ENCODE results near the gene NUP37. TPM values are rescaled to one million over a fixed set of nuclear protein-coding genes. Genes with fewer than 3 reads are reported as not detected.
"Not testable (repeated sequence)": the region's sequence is repeated elsewhere in the genome, so short reads cannot be mapped to it uniquely, and the experiment has no call there.

Gene NUP37
- polyA plus RNA-seq, 3 donors = 11.1 to 23.0 (median 20.9) TPM

- no peak overlapping the region for H3K4me2 ChIP-seq (replicated peaks; ENCODE audit: extremely low read depth, low read length, poor library complexity, severe bottlenecking)
- H4K20me1 ChIP-seq (ENCODE audit: insufficient read depth, low read length) = no peaks in the 10 kb centered on the region
- peaks cover 41 to 76% of the 10 kb centered on the region in 2 donors for H3K36me3 ChIP-seq (replicated peaks in 1 of 2; ENCODE audit: control insufficient read depth in 1 of 2, insufficient read depth in 2 of 2, low read length in 2 of 2)
- no peaks in the 10 kb centered on the region for H3K9me3 ChIP-seq (replicated peaks in 1 of 2; ENCODE audit: control insufficient read depth in 1 of 2, insufficient read depth in 1 of 2, low read length in 2 of 2)
- no CpG with 5 or more reads among the region's 2 CpGs for WGBS (ENCODE audit: insufficient coverage)
- Mint-ChIP-seq H3K27ac (no peak overlapping the region), H3K4me3 (no peak overlapping the region), H3K27me3 (ENCODE audit: low read depth in 3 of 3) (no peaks in the 10 kb centered on the region), H3K4me1 (no peaks in the 10 kb centered on the region), H3K9me3 (no peaks in the 10 kb centered on the region), H3K36me3 (peaks cover 31 to 41% of the 10 kb centered on the region in 2 donors)
- H3K4me3 ChIP-seq (replicated peaks in 1 of 3; ENCODE audit: low read depth in 2 of 3, low read length in 3 of 3) = no peak overlapping the region
- no peak overlapping the region for H3K27ac ChIP-seq (ENCODE audit: low read depth in 1 of 2, low read length in 2 of 2)
- peak; percentile 36 for TF ChIP-seq CTCF (IDR thresholded peaks at IDR 0.05)
- DNase-seq = no peak
- no peaks in the 10 kb centered on the region for H3K27me3 ChIP-seq (ENCODE audit: control insufficient read depth in 2 of 2, insufficient read depth in 2 of 2, low read length in 2 of 2)
- H3K9ac ChIP-seq (ENCODE audit: insufficient read depth, low read length, poor library complexity, severe bottlenecking) = no peak overlapping the region
- no peaks in the 10 kb centered on the region for H3K4me1 ChIP-seq (ENCODE audit: control insufficient read depth in 1 of 2, insufficient read depth in 2 of 2, low read length in 2 of 2)
- no peak overlapping the region for H2AFZ ChIP-seq (ENCODE audit: insufficient read depth, low read depth, low read length, poor library complexity, severe bottlenecking)
- intact Hi-C loops (cut with micrococcal nuclease) = no loop called here
- H3K79me2 ChIP-seq (ENCODE audit: insufficient read depth, low read length) = no peaks in the 10 kb centered on the region
Measured at GRCh38 chr12:102095677-102096263, 24.1 kb downstream of the NUP37 start.

GRCh38 chr12:102093319-102093718 lies 26.6 kb downstream of the NUP37 start:
- no peak overlapping the region for H3K4me3 ChIP-seq (replicated peaks in 1 of 3; ENCODE audit: low read depth in 2 of 3, low read length in 3 of 3)
- intact Hi-C loops (cut with micrococcal nuclease) = no loop called here
- no peaks in the 10 kb centered on the region for H4K20me1 ChIP-seq (ENCODE audit: insufficient read depth, low read length)
- H3K4me2 ChIP-seq (replicated peaks; ENCODE audit: extremely low read depth, low read length, poor library complexity, severe bottlenecking) = no peak overlapping the region
- H3K4me1 ChIP-seq (ENCODE audit: control insufficient read depth in 1 of 2, insufficient read depth in 2 of 2, low read length in 2 of 2) = no peaks in the 10 kb centered on the region
- no peak for DNase-seq
- peaks cover 3 to 9% (median 6%) of the 10 kb centered on the region in 7 donors for H3K9me3 Mint-ChIP-seq
- no peak overlapping the region for H3K27ac Mint-ChIP-seq
- no peaks in the 10 kb centered on the region for H3K4me1 Mint-ChIP-seq
- H3K27ac ChIP-seq (ENCODE audit: low read depth in 1 of 2, low read length in 2 of 2) = no peak overlapping the region
- peaks cover 31 to 63% of the 10 kb centered on the region in 2 donors for H3K36me3 ChIP-seq (replicated peaks in 1 of 2; ENCODE audit: control insufficient read depth in 1 of 2, insufficient read depth in 2 of 2, low read length in 2 of 2)
- peaks cover 28 to 39% of the 10 kb centered on the region in 2 donors for H3K36me3 Mint-ChIP-seq
- H3K4me3 Mint-ChIP-seq = no peak overlapping the region
- H3K27me3 Mint-ChIP-seq (ENCODE audit: low read depth in 3 of 3) = no peaks in the 10 kb centered on the region
- no peaks in the 10 kb centered on the region for H3K27me3 ChIP-seq (ENCODE audit: control insufficient read depth in 2 of 2, insufficient read depth in 2 of 2, low read length in 2 of 2)
- TF ChIP-seq CTCF (IDR thresholded peaks at IDR 0.05) = no peak
- no peak overlapping the region for H2AFZ ChIP-seq (ENCODE audit: insufficient read depth, low read depth, low read length, poor library complexity, severe bottlenecking)
- H3K9me3 ChIP-seq (replicated peaks in 1 of 2; ENCODE audit: control insufficient read depth in 1 of 2, insufficient read depth in 1 of 2, low read length in 2 of 2) = peaks cover 0 to 6% of the 10 kb centered on the region in 2 donors
- no peaks in the 10 kb centered on the region for H3K79me2 ChIP-seq (ENCODE audit: insufficient read depth, low read length)
- no peak overlapping the region for H3K9ac ChIP-seq (ENCODE audit: insufficient read depth, low read length, poor library complexity, severe bottlenecking)

- H3K9me3 ChIP-seq (replicated peaks in 1 of 2; ENCODE audit: control insufficient read depth in 1 of 2, insufficient read depth in 1 of 2, low read length in 2 of 2); H3K4me1 ChIP-seq (ENCODE audit: control insufficient read depth in 1 of 2, insufficient read depth in 2 of 2, low read length in 2 of 2); H3K4me3 Mint-ChIP-seq; H3K4me3 ChIP-seq (replicated peaks in 1 of 3; ENCODE audit: low read depth in 2 of 3, low read length in 3 of 3); H3K27ac Mint-ChIP-seq; H3K27me3 Mint-ChIP-seq (ENCODE audit: low read depth in 3 of 3); H4K20me1 ChIP-seq (ENCODE audit: insufficient read depth, low read length); DNase-seq; H3K9ac ChIP-seq (ENCODE audit: insufficient read depth, low read length, poor library complexity, severe bottlenecking); H3K4me1 Mint-ChIP-seq; H3K27ac ChIP-seq (ENCODE audit: low read depth in 1 of 2, low read length in 2 of 2); H3K27me3 ChIP-seq (ENCODE audit: control insufficient read depth in 2 of 2, insufficient read depth in 2 of 2, low read length in 2 of 2); intact Hi-C loops (cut with micrococcal nuclease); H2AFZ ChIP-seq (ENCODE audit: insufficient read depth, low read depth, low read length, poor library complexity, severe bottlenecking); H3K9me3 Mint-ChIP-seq; H3K79me2 ChIP-seq (ENCODE audit: insufficient read depth, low read length); H3K4me2 ChIP-seq (replicated peaks; ENCODE audit: extremely low read depth, low read length, poor library complexity, severe bottlenecking): not testable (repeated sequence)
- peaks cover 20 to 54% of the 10 kb centered on the region in 2 donors for H3K36me3 ChIP-seq (replicated peaks in 1 of 2; ENCODE audit: control insufficient read depth in 1 of 2, insufficient read depth in 2 of 2, low read length in 2 of 2)
- 98% methylated on average over 35 of the region's 38 CpGs for WGBS (ENCODE audit: insufficient coverage)
- peaks cover 34 to 39% of the 10 kb centered on the region in 2 donors for H3K36me3 Mint-ChIP-seq
Measured at GRCh38 chr12:102089228-102089835, 30.6 kb downstream of the NUP37 start.
